A172 (cell line): ENCODE data around the gene ARPP21. TPM values are rescaled to one million over a fixed set of nuclear protein-coding genes. Genes with fewer than 3 reads are reported as not detected.
"Not testable (repeated sequence)": the region's sequence is repeated elsewhere in the genome, so short reads cannot be mapped to it uniquely, and the experiment has no call there.

Experiments
- DNase-seq: peaks from one replicate; pipeline ENCODE4 v3.0.0-alpha.2; 2015; ENCODE audit warnings: low spot score
- total RNA-seq: library from RNA; depleted of rRNA; stranded (reverse); fragments of >200 nt; shearing (Covaris generic); gene quantifications from 2 replicates; pipeline ENCODE4 v1.2.3, GENCODE V29; 2014; rRNA removed

The ARPP21 gene
- total RNA-seq, result not detected in 2 replicates

- no peak for DNase-seq
Observed at GRCh38 chr3:35639254-35640186, at the start of gene ARPP21. Gene ARPP21 (plus strand): TSS chr3:35639525. CDS start chr3:35681752, 42,227 bp downstream.

GRCh38 chr3:35592589-35593295 is 46.6 kb upstream of the ARPP21 start:
- no peak for DNase-seq

GRCh38 chr3:35594739-35595138 is 44.6 kb upstream of the ARPP21 start:
- DNase-seq, result no peak

GRCh38 chr3:35596335-35596995 is 42.9 kb upstream of the ARPP21 start:
- no peak for DNase-seq

- DNase-seq, result no peak
Observed at GRCh38 chr3:35597490-35597889, 41.8 kb upstream of the ARPP21 start.

GRCh38 chr3:35598804-35599203 is 40.5 kb upstream of the ARPP21 start:
- no peak for DNase-seq

- no peak for DNase-seq
Observed at GRCh38 chr3:35601959-35602358, 37.4 kb upstream of the ARPP21 start.

- no peak for DNase-seq
Observed at GRCh38 chr3:35602395-35602936, 36.9 kb upstream of the ARPP21 start.

GRCh38 chr3:35616346-35616745 is 23.0 kb upstream of the ARPP21 start:
- DNase-seq, result no peak

- DNase-seq, result no peak
Observed at GRCh38 chr3:35617370-35617769, 22.0 kb upstream of the ARPP21 start.

- DNase-seq, result not testable (repeated sequence)
Observed at GRCh38 chr3:35620238-35620637, 19.1 kb upstream of the ARPP21 start.

- no peak for DNase-seq
Observed at GRCh38 chr3:35624698-35625097, 14.6 kb upstream of the ARPP21 start.

- peak; percentile 36 for DNase-seq
Observed at GRCh38 chr3:35633332-35634124, 5.8 kb upstream of the ARPP21 start.

- DNase-seq, result no peak
Observed at GRCh38 chr3:35635407-35635806, 3.9 kb upstream of the ARPP21 start.

- DNase-seq, result no peak
Observed at GRCh38 chr3:35635926-35636683, 3.2 kb upstream of the ARPP21 start.

GRCh38 chr3:35638251-35638979 is 910 bp upstream of the ARPP21 start:
- no peak for DNase-seq

GRCh38 chr3:35638980-35639253 is 408 bp upstream of the ARPP21 start:
- DNase-seq, result no peak

GRCh38 chr3:35640190-35641165 is 1.2 kb downstream of the ARPP21 start:
- no peak for DNase-seq

GRCh38 chr3:35641331-35641730 is 2.0 kb downstream of the ARPP21 start:
- no peak for DNase-seq
